ENCODE data around the gene MAP4K5.
A peak's percentile ranks its signal among the peaks of the same experiment; 100 is the strongest.
"Not testable (repeated sequence)": the region's sequence is repeated elsewhere in the genome, so short reads cannot be mapped to it uniquely, and the experiment has no call there.

MAP4K5 gene

DNA sequence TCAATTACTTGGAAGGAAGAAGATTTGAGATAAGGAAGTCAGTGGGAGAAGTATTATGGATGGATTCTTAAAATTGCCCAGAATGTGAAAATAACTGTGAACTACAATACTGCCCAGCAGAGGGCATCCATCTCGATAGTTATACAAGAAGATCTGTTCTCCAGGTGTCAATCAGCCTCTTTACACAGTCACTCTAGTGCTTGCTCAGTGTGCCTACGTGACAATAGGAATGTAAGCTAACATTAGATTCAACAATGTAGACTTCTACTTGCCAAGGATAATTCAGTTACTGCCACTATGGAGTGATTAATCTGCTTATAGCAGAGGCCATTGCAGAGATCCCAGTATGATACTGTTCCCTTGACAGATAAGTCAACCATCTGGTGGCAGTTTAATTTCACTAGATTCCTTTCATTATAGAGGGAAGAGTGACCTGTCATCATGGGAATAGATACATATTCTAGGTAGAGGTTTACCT, 10.6 kb upstream of the MAP4K5 start:
- FAIRE-seq, result peak; percentile 73
- DNase-seq (ENCODE audit: insufficient read length, low spot score), result no peak
- no peak for TF ChIP-seq POLR2A (IDR thresholded peaks at IDR 0.05; ENCODE audit: low read depth, low read length)

DNA sequence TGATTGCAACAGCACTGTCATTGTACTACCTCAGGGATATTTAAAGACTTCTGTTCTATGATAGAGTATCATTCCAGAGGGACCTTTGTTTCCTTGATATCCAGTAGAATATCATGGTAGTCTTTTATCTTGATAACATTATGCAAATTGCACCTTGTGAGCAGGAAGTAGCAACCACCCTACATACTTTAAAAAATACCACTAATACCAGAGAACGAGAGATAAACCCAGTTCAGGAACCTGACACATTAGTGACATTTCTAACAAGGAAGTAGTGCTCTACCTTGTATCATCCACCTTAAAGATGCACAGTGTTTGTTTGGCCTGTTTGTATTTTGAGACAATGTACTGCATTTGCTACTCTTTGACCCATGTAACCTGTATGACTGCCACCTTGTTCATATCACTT, 8.8 kb upstream of the MAP4K5 start:
- FAIRE-seq (no peak), DNase-seq (ENCODE audit: insufficient read length, low spot score) (no peak)

DNA sequence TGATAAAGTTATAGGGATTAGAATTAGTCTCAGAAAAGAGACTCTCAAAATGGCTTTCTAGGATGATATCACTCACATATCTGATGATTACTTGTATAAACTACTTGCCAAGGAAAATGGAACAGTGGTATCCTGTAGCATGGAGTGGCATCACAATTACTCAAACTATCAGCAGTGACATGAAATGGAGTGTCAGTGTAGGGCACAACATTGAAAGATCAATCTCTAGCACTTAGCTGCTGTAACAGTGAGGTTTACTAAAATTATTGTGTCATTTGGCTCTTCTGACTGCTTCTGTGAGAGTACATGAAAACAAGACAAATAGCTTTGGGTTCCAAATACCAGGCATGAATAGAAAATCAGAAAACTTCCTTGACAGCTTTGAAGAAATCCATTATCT, 6.7 kb upstream of the MAP4K5 start:
- no peak for TF ChIP-seq POLR2A (IDR thresholded peaks at IDR 0.05; ENCODE audit: low read depth, low read length)
- DNase-seq (ENCODE audit: insufficient read length, low spot score) (no peak), FAIRE-seq (no peak)

More for the DNA sequence above, 8.8 kb upstream of the MAP4K5 start:
- no peak for TF ChIP-seq POLR2A (IDR thresholded peaks at IDR 0.05; ENCODE audit: low read depth, low read length)

DNA sequence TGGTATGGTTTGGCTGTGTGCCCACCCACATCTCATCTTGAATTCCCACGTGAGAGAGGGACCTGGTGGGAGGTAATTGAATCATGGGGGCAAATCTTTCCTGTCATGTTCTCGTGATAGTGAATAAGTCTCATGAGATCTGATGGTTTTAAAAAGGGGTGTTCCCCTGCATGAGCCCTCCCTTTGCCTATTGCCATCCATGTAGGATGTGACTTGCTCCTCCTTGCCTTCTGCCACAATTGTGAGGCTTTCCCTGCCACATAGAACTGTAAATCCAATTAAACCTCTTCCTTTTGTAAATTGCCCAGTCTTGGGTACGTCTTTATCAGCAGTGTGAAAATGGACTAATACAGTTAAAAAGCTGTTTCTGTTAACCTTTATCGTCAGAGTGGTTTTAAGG, 5.7 kb upstream of the MAP4K5 start:
- DNase-seq (ENCODE audit: insufficient read length, low spot score); FAIRE-seq: not testable (repeated sequence)

DNA sequence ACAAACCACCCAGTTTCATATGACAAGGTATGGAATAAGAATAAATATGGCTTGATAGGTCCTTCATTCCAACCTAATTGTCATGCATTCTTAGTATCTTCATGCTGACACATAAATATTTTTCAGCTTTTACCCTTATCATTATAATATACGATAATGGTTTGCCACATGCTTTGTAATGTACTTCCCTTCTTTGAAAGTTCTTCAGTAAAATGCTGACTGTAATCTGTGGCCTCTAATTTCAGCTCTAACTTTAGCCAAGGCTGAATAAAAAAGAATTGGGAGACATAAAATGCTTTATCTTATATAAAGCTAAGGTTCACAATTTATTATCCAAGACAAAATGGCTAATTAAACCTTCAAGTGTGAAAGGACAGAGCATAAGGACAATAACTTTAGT, 2.6 kb upstream of the MAP4K5 start:
- no peak for FAIRE-seq
- TF ChIP-seq POLR2A (IDR thresholded peaks at IDR 0.05; ENCODE audit: low read depth, low read length), result no peak
- no peak for DNase-seq (ENCODE audit: insufficient read length, low spot score)

DNA sequence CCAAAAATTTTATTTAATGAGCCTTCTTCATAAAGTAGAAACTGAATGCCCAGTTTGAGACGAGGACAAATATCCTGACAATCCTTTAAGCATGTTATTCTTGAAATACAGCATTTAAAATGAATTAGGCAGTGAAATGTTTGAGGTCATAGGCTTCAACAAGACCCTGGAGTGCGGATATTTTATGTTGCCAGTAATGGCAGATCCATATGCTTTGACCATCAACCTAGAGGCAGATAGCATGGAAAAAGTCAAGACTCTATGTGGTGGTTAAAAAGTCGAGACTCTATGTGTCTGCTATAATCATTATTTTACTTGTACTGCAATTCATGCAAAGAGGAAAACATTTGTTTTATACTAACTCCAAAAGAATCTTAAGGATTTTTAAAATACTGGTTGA, 2.0 kb upstream of the MAP4K5 start:
- DNase-seq (ENCODE audit: insufficient read length, low spot score) (no peak), FAIRE-seq (no peak)
- no peak for TF ChIP-seq POLR2A (IDR thresholded peaks at IDR 0.05; ENCODE audit: low read depth, low read length)

DNA sequence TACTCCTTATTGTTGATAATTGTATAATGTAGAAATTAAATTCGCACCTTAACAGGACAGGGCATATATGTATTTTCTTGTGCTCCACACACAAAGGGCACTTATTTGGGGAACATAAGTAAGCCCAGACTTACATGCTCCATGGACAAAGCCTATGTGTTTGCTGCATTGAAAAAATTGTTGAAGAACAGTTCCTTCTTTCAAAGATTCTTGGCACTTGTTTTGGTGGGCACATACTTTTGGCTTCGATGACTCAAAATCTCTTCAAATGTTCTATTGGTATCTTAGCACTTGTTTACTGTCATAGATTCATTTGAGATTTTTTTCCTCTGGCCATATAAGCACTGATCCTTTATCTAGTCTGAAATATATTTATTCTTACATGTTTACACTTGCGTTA, 1.4 kb upstream of the MAP4K5 start:
- no peak for TF ChIP-seq POLR2A (IDR thresholded peaks at IDR 0.05; ENCODE audit: low read depth, low read length)
- no peak for DNase-seq (ENCODE audit: insufficient read length, low spot score)
- FAIRE-seq, result no peak

DNA sequence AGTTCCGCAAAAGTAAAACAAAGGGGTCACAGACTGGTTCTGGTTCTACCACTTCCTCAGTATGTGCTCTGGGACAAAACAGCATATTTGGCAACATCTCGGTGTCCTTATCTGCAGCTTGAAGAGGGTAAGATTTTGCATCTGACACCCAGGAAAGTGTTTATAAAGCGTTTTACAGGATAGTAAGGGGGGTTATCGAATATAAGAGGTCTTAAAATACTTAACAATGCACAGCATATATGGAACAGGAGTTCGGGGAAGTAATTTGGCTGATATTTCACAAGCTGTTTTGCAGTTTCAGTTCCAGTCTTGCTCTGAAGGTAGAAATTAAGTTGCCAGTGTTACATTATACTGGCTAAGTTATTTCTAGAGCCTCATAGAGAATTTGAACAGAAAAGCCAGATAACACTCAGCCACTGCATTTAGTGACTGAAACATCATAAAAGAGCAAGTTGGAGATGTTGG, 904 bp upstream of the MAP4K5 start:
- TF ChIP-seq POLR2A (IDR thresholded peaks at IDR 0.05; ENCODE audit: low read depth, low read length), result no peak
- FAIRE-seq (no peak), DNase-seq (ENCODE audit: insufficient read length, low spot score) (no peak)

DNA sequence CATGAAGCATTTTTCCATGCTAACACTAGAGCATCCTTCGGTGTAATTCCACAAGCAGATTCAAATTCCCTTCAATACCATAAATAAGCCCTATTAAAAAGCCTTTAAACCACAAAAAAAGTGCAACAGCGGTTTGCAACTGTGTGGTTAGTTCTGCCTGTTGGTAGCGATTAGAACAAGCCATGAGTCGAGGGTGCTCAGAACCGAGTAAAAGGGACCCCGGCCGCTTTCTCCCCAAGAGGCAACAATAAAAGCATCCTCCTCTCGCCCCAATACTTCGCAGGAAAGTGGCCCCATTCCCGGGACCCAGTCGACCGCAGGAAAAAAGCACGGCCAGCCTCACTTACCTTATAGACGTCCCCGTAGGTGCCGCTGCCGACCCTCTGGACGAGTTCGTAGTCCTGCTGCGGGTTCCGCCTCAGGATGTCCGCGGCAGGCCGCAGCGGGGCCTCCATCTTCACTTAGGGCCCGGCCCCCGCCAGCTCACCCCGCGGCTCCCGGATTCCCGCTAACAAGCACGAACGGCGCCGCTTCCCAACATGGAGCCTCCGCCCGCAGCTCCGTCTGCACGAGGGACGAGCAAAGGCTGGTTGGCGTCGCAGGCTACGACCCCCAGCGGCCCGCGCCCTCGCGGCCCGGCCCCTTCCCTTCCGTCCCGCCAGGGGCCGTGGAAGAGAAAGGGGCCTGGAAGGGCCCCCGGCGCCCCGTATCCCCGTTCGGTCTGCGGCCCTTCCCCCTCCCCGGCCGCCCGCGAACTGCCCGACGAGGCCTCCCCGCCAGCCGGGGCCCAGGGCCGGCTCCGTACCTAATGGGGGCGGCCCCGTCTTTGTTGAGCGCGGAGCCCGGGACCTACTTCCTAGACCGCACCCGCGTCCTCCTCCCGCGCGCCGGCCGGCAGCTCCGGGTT, 521 bp downstream of the MAP4K5 start:
- TF ChIP-seq POLR2A (IDR thresholded peaks at IDR 0.05; ENCODE audit: low read depth, low read length), result no peak
- FAIRE-seq (no peak), DNase-seq (ENCODE audit: insufficient read length, low spot score) (no peak)

DNA sequence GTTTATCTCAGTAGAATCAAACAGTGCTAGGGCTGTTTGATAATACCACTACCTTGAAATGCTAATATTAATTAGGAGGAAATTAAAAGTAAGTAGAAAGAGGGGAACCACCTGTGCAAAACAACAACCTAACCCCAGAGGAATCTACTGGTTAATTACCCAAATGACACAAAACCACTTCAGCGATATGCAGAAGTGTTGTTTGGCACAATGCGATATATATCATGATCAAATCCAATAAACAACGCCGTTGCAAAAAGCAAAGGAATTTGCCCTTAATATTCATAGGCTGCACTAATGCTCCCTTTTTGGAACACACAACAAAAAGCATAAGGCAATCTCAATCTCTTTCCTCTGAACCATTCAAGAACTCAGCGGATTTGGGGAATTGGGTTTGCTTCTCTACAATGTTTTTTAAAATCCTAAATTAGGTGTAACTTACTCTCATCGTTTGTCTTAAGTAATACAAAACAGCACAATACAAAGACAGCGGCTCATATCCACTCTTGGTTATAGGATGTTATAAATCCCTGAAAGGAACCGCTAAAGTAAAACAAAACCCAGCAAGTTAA, 1.5 kb downstream of the MAP4K5 start:
- no peak for TF ChIP-seq POLR2A (IDR thresholded peaks at IDR 0.05; ENCODE audit: low read depth, low read length)
- FAIRE-seq (peak; percentile 11), DNase-seq (ENCODE audit: insufficient read length, low spot score) (no peak)

DNA sequence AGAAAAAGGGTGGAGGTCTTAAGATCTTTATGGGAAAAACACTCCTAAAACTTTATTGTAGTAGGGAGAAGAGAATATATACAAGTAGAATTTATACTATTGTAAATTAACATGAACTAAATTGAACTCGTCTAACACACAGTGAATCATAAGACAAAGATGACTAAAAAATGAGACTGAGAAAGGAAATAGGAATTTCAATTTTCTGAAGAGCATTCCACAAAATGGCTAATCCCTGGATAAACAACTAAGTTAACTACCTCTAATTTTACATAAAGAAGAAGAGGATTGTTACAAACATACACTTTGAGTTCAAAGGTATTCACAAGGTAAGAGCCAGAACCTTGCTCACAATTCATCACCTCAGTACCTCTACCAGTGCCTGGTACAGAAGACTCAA, 2.0 kb downstream of the MAP4K5 start:
- no peak for DNase-seq (ENCODE audit: insufficient read length, low spot score)
- no peak for FAIRE-seq
- TF ChIP-seq POLR2A (IDR thresholded peaks at IDR 0.05; ENCODE audit: low read depth, low read length), result no peak

DNA sequence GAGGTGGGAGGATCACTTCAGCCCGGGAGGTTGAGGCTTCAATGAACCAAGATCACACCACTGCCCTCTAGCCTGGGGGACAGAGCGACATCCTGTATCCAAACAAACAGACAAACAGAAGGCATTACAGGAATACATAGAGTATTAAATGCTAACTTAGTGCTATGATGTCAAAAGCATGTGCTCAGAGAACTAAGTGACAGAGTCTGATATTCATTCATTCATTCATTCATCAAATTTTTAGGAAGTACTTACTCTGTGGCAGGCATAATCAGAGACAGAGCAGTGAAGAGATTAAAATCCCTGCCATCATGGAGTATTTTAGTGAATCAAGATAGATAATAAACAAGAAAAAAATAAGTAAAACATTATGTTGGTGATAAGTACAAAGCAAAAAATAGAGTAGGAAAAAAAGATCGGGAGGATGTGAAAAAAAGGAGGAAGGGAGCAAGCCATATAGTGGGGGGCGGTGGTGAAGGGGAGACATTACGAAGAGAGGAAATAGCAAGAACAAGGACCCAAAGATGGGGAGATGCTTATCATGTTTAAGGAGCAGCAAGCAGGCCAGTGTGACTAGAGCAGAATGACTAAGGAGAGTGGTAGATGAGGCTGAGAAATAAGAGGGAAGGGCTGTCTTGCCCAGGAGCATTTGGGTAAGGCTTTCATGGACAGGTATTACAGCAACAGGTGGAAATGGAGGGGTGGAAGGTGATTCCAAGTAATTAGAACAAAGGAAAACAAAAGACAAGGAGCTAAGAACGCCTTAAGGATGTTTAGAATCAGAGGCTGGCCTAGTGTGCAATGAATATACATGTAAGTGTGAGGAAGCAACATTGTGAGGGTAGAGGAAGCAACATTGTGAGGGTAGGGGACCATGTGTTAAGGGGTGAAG, 2.8 kb downstream of the MAP4K5 start:
- no peak for DNase-seq (ENCODE audit: insufficient read length, low spot score)
- FAIRE-seq, result no peak
- no peak for TF ChIP-seq POLR2A (IDR thresholded peaks at IDR 0.05; ENCODE audit: low read depth, low read length)

DNA sequence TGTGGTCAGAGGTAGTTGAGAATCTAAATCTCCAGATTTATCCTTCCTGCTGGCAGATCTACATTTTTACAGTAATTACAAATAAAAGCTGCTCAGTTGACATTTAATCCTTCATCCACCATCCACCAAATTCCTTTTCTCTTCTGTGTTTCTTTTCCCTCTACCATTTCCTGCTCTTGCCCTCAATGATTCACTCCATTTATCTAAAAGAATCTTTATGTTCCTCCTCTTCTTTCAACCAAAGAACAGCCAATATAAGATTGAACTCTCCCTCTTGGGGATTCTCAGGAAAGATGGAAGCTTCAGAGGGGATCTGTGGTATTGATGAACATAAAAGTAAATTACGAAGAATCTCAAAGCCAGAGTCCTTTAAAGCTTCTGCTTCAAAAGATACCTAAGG, 4.4 kb downstream of the MAP4K5 start:
- no peak for TF ChIP-seq POLR2A (IDR thresholded peaks at IDR 0.05; ENCODE audit: low read depth, low read length)
- FAIRE-seq (peak; percentile 75), DNase-seq (ENCODE audit: insufficient read length, low spot score) (no peak)
